A549 (cell line): ENCODE measurements around the gene PARP8. TPM values are rescaled to one million over a fixed set of nuclear protein-coding genes. Genes with fewer than 3 reads are reported as not detected.
"Not testable (repeated sequence)": the region's sequence is repeated elsewhere in the genome, so short reads cannot be mapped to it uniquely, and the experiment has no call there.

Source experiments
- ATAC-seq, 2 experiments: fragments of 200-7000 bp in 1 of 2; fragments of >200 bp in 1 of 2; cut with Nextera tagmentation in 1 of 2; cut with Tn5 transposase in 1 of 2; 3 replicates each; pipeline versions ENCODE4 v1.8.0 to v1.9.1; 2018 to 2020; ENCODE audit warnings: mild to moderate bottlenecking in 1 of 2, moderate library complexity in 1 of 2
- CTCF ChIA-PET: fragments of 300-600 bp; sonication (Branson Sonifier 250); formaldehyde crosslinking; extraction: SDS; loops from one replicate; lab custom pipeline; 2021; ENCODE audit warnings: antibody characterized with exemption, inconsistent platforms; lab: Yijun Ruan, JAX
- POLR2A ChIA-PET: fragments of 350-600 bp; formaldehyde crosslinking; extraction: SDS; loops from one replicate; lab custom pipeline; 2021; ENCODE audit warnings: antibody characterized with exemption, inconsistent platforms; lab: Yijun Ruan, JAX
- DNase-seq, 2 experiments: peaks; one replicate each; pipeline versions ENCODE4 v3.0.0 to v3.0.0-alpha.2; 2011 to 2016; ENCODE audit warnings: low read depth in 1 of 2, low spot score in 1 of 2
- FAIRE-seq: peaks from 2 replicates; lab custom pipeline; 2011; peaks lifted over from hg19 to GRCh38; lab: Jason Lieb, UNC
- H3K27ac ChIP-seq, 2 experiments: fragments of >200 bp; sonication (Bioruptor Twin); formaldehyde crosslinking; 3 replicates each; pipeline ENCODE4 v1.5.1; 2016 to 2017
- H3K4me1 ChIP-seq: fragments of >200 bp; sonication (Bioruptor Twin); formaldehyde crosslinking; 3 replicates; pipeline ENCODE4 v1.6.1; 2016
- H3K4me2 ChIP-seq: fragments of >200 bp; sonication (Bioruptor Twin); formaldehyde crosslinking; 3 replicates; pipeline ENCODE4 v1.6.1; 2016
- H3K4me3 ChIP-seq: fragments of >200 bp; sonication (Bioruptor Twin); formaldehyde crosslinking; 3 replicates; pipeline ENCODE4 v1.5.1; 2016
- H3K9me3 ChIP-seq: fragments of >200 bp; sonication (Bioruptor Twin); formaldehyde crosslinking; 3 replicates; pipeline ENCODE4 v1.6.1; 2016
- BHLHE40 ChIP-seq: IDR thresholded peaks from 2 replicates; pipeline ENCODE4 v1.6.1; 2012; ENCODE audit warnings: low read depth, low read length, inconsistent platforms
- CBX2 ChIP-seq: fragments of 200-600 bp; sonication (generic); IDR thresholded peaks from 2 replicates; pipeline ENCODE4 v1.6.1; 2016; ENCODE audit warnings: low read depth, mild to moderate bottlenecking, borderline replicate concordance
- CBX8 ChIP-seq: fragments of 200-600 bp; sonication (generic); IDR thresholded peaks from 2 replicates; pipeline ENCODE4 v1.6.1; 2016
- CHD4 ChIP-seq: fragments of 200-600 bp; sonication (generic); IDR thresholded peaks from 2 replicates; pipeline ENCODE4 v1.6.1; 2016; ENCODE audit warnings: antibody characterized with exemption, mild to moderate bottlenecking, borderline replicate concordance
- EHF ChIP-seq: fragments of 250-450 bp; sonication (Bioruptor Pico); IDR thresholded peaks from 2 replicates; pipeline ENCODE4 v1.5.0; 2020; ENCODE audit warnings: mild to moderate bottlenecking
- GATA3 ChIP-seq: IDR thresholded peaks from 2 replicates; pipeline ENCODE4 v1.6.1; 2012; ENCODE audit warnings: borderline replicate concordance
- JUN ChIP-seq, 2 experiments: fragments of >200 bp; sonication (Bioruptor Twin); formaldehyde crosslinking; IDR thresholded peaks; 2 replicates in 1 of 2; 3 replicates in 1 of 2; pipeline ENCODE4 v1.6.1; 2016 to 2017
- KDM1A ChIP-seq: fragments of 200-600 bp; sonication (generic); IDR thresholded peaks from 2 replicates; pipeline ENCODE4 v1.6.1; 2016; ENCODE audit warnings: low read depth, mild to moderate bottlenecking
- NFE2L2 ChIP-seq: fragments of 150-350 bp; conservative IDR thresholded peaks from 2 replicates; pipeline ENCODE4 v1.6.1; 2014; ENCODE audit warnings: low read length
- POLR2A ChIP-seq: IDR thresholded peaks from 2 replicates; pipeline ENCODE4 v1.6.1; 2012; ENCODE audit warnings: mild to moderate bottlenecking, low read length
- RNF2 ChIP-seq: fragments of 200-600 bp; sonication (generic); IDR thresholded peaks from 2 replicates; pipeline ENCODE4 v1.6.1; 2016; ENCODE audit warnings: low read depth, mild to moderate bottlenecking, antibody characterized with exemption, moderate library complexity, borderline replicate concordance
- ZC3H11A ChIP-seq: fragments of 450-650 bp; IDR thresholded peaks from 2 replicates; pipeline ENCODE4 v1.6.1; 2014; ENCODE audit warnings: antibody characterized with exemption, mild to moderate bottlenecking
- WGBS: methylation state at CpG from one replicate; pipeline ENCODE4 v1.1.6; 2017; ENCODE audit errors: missing lambda C conversion rate; 5-methylcytosine and 5-hydroxymethylcytosine counted together
- polyA plus RNA-seq, 4 experiments: library from polyadenylated mRNA; depleted of rRNA in 3 of 4; stranded (reverse); fragments of >200 nt; fragmentation: RNase III in 1 of 4; extraction: RNeasy Plus Mini Kit Qiagen cat#74134 plus additional on column Dnase treatment in 1 of 4; gene quantifications; 2 replicates in 3 of 4; 3 replicates in 1 of 4; pipeline ENCODE4 v1.2.3, GENCODE V29; 2011 to 2017
- TF ChIP-seq, protein P1 (sequence below): fragments of 450-650 bp; IDR thresholded peaks from 2 replicates; pipeline ENCODE4 v1.6.1; 2014; ENCODE audit warnings: antibody characterized with exemption
- TF ChIP-seq, protein P2 (sequence below): IDR thresholded peaks from 2 replicates; pipeline ENCODE4 v1.6.1; 2012
- TF ChIP-seq, protein P3 (sequence below): fragments of >200 bp; sonication (Bioruptor Twin); formaldehyde crosslinking; IDR thresholded peaks from 3 replicates; pipeline ENCODE4 v1.6.1; 2016
- TF ChIP-seq, protein P4 (sequence below): IDR thresholded peaks from 2 replicates; pipeline ENCODE4 v1.6.1; 2012
- TF ChIP-seq, protein P5 (sequence below): fragments of 150-350 bp; IDR thresholded peaks from 2 replicates; pipeline ENCODE4 v1.6.1; 2014; ENCODE audit warnings: low read depth, mild to moderate bottlenecking, low read length

The PARP8 gene
- polyA plus RNA-seq, 2 of the 4 experiments (the other 2 are of a cell fraction), result 0.01 to 0.48 TPM

DNA sequence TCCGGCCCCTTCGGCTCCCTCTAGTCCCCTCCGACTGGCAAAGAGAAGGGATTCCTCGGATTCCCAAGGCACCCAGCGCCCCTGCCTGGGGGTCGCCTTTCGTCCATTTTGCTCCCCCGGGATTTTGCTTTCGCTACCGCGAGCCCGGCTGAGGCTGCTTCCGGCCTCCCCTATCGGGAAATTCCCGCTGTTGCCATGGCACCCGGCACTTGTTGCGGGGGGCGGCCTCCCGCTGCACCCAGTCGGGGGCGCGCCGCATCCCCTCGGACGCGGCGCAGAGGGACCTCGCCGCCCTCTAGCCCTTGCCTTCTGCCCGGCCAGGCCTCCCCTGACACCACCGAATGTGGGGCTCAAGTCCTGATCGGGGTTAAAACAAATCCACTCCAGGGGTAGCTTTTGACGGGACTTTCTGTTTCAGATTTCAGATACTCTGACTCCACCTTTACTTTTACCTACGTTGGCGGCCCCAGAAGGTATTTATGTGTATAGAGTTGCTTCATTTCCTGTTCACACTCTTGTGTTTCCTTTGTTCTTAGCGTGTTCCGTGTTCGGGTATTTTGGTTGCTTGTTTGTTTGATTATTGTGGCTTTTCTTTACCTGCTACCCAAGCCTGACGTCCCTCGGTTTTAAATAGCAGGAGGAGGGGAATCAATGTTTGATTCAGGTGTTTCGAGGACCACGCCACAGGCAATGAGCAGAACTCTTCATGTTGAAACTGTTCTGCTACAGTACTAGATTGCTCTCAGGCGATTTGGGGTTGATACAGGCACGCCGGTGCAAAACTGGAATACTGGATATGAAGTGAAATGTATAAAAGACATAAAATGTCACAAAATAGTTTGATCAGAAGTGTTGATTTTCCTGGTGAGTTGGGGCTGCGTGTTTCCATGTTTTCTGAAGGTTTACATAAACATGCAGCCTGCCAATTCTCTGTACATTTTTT is 1.5 kb downstream of the PARP8 start:
- ATAC-seq (peak; percentile 45; a peak in 3 of 6 replicates), DNase-seq (no peak), FAIRE-seq (no peak)
- WGBS, result 11% methylated on average over 29 of the region's 46 CpGs
- H3K27ac ChIP-seq, result peak overlapping the region; percentile 44 to 69; a peak in 5 of 6 replicates
- peak overlapping the region; percentile 100 for H3K4me2 ChIP-seq
- peak overlapping the region; percentile 75 for H3K4me3 ChIP-seq
- CTCF ChIA-PET, result no interaction called here
- H3K9me3 ChIP-seq, result no peaks in the 10 kb centered on the region
- POLR2A ChIA-PET, result no interaction called here
- TF ChIP-seq CBX8 (peak; percentile 17; the same call in 1 of the 2 replicates), POLR2A (no peak), KDM1A (no peak), EHF (CRISPR knock-in tag) (no peak), BHLHE40 (no peak), RNF2 (peak; percentile 61; the same call in 1 of the 2 replicates), GATA3 (no peak)
- TF ChIP-seq, protein P1, sequence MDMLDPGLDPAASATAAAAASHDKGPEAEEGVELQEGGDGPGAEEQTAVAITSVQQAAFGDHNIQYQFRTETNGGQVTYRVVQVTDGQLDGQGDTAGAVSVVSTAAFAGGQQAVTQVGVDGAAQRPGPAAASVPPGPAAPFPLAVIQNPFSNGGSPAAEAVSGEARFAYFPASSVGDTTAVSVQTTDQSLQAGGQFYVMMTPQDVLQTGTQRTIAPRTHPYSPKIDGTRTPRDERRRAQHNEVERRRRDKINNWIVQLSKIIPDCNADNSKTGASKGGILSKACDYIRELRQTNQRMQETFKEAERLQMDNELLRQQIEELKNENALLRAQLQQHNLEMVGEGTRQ, result no peak
- TF ChIP-seq, protein P2, sequence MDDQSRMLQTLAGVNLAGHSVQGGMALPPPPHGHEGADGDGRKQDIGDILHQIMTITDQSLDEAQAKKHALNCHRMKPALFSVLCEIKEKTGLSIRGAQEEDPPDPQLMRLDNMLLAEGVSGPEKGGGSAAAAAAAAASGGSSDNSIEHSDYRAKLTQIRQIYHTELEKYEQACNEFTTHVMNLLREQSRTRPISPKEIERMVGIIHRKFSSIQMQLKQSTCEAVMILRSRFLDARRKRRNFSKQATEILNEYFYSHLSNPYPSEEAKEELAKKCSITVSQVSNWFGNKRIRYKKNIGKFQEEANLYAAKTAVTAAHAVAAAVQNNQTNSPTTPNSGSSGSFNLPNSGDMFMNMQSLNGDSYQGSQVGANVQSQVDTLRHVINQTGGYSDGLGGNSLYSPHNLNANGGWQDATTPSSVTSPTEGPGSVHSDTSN, result no peak
- TF ChIP-seq, protein P3, sequence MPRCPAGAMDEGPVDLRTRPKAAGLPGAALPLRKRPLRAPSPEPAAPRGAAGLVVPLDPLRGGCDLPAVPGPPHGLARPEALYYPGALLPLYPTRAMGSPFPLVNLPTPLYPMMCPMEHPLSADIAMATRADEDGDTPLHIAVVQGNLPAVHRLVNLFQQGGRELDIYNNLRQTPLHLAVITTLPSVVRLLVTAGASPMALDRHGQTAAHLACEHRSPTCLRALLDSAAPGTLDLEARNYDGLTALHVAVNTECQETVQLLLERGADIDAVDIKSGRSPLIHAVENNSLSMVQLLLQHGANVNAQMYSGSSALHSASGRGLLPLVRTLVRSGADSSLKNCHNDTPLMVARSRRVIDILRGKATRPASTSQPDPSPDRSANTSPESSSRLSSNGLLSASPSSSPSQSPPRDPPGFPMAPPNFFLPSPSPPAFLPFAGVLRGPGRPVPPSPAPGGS, result no peak
- TF ChIP-seq, all 56 proteins: peak for 2
- no peaks in the 10 kb centered on the region for H3K4me1 ChIP-seq

DNA sequence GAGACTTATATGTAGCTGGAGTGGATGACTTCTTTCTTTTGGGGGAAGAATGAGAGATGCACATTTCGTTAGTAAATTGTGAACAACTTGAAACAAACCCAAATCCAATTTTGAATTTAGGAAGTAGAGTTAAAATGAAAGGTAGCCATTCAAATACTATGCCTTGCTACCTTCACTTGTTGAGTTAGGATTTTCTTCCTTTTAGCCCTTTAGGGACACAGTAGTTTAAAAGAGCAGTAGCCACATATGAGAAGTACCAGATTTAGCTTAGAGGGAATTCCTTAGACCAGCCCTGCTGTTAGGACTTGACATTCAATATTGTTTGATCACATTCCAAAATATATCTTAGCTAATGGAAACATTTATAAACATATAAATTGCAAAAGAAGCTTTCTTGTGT is 2.2 kb downstream of the PARP8 start:
- ATAC-seq, DNase-seq, H3K4me3 ChIP-seq, FAIRE-seq, H3K4me1 ChIP-seq, CTCF ChIA-PET, POLR2A ChIA-PET, H3K9me3 ChIP-seq, H3K27ac ChIP-seq, H3K4me2 ChIP-seq: not testable (repeated sequence)
- WGBS, result 46% methylated on average over 1 of the region's 1 CpG

DNA sequence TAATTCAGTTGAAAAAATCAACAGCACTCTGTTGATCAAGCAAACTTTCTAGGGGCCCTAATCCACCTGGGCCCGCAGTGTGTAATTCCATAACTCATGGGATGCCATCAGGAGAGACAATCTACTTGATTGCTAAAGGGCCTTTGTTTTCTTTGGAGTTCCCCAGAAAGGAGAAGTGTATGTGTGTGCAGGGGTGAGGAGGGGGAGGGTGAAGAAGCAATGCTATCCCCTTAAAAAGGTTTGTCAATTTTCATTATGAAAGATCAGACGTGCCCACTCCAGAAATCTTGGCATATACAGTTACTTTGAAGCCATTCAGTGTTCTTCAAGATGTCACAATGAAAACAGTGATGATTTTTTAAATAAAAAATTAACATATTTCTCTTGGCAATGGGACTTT is 6.2 kb downstream of the PARP8 start:
- FAIRE-seq (no peak), ATAC-seq (no peak), DNase-seq (no peak)
- ChIA-PET POLR2A (no interaction called here), CTCF (no interaction called here)
- no peak overlapping the region for H3K4me2 ChIP-seq
- WGBS, result 16% methylated on average over 2 of the region's 2 CpGs
- H3K27ac ChIP-seq, result no peak overlapping the region
- TF ChIP-seq, protein P4, sequence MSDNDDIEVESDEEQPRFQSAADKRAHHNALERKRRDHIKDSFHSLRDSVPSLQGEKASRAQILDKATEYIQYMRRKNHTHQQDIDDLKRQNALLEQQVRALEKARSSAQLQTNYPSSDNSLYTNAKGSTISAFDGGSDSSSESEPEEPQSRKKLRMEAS, result no peak
- TF ChIP-seq ZC3H11A (no peak), CHD4 (no peak), CBX2 (no peak), JUN (IDR thresholded peaks at IDR 0.05) (no peak), NFE2L2 (no peak)
- TF ChIP-seq, protein P2, result no peak
- TF ChIP-seq, protein P5, sequence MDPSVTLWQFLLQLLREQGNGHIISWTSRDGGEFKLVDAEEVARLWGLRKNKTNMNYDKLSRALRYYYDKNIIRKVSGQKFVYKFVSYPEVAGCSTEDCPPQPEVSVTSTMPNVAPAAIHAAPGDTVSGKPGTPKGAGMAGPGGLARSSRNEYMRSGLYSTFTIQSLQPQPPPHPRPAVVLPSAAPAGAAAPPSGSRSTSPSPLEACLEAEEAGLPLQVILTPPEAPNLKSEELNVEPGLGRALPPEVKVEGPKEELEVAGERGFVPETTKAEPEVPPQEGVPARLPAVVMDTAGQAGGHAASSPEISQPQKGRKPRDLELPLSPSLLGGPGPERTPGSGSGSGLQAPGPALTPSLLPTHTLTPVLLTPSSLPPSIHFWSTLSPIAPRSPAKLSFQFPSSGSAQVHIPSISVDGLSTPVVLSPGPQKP, result no peak
- no peaks in the 10 kb centered on the region for H3K9me3 ChIP-seq
- no peak overlapping the region for H3K4me3 ChIP-seq
- no peaks in the 10 kb centered on the region for H3K4me1 ChIP-seq

DNA sequence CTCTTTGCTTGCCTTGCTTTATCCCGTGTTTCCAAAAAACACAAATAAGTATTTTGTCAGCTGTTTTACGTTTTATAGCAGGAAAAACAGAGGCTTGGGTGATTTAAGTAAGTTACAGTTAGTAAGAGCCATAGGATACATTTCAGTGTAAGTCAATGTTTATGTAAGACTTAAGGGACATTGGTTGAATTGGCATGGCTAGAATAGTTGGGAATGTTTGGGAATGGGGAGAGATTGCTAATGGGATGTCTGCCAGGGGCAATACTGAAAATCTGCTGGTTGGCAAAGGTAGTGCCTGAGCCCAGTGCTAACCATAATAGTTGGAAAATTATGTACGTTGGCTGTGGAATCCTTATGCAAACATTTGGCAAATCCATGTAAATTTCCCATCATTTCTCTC is 7.0 kb downstream of the PARP8 start:
- WGBS, result 3% methylated on average over 3 of the region's 3 CpGs
- H3K4me2 ChIP-seq, DNase-seq, ATAC-seq, H3K4me1 ChIP-seq, H3K4me3 ChIP-seq, CTCF ChIA-PET, H3K9me3 ChIP-seq, H3K27ac ChIP-seq, FAIRE-seq, POLR2A ChIA-PET: not testable (repeated sequence)
